Prostate gland (tissue), 2 donors: ENCODE measurements around the gene FEM1A. TPM values are rescaled to one million over a fixed set of nuclear protein-coding genes. Genes with fewer than 3 reads are reported as not detected.
"Not testable (repeated sequence)": the region's sequence is repeated elsewhere in the genome, so short reads cannot be mapped to it uniquely, and the experiment has no call there.

Experiments
- DNase-seq: peaks from one replicate; pipeline ENCODE4 v3.0.0-alpha.2; 2019; ENCODE audit warnings: low spot score
- H3K27ac ChIP-seq, 2 donors: fragments of 200-600 bp; sonication (generic); 2 replicates each; pipeline ENCODE4 v1.5.1; 2017 to 2019
- H3K27me3 ChIP-seq: fragments of 200-600 bp; sonication (generic); replicated peaks from 2 replicates; pipeline ENCODE4 v1.5.1; 2019; ENCODE audit not compliant: insufficient read depth
- H3K36me3 ChIP-seq, 2 donors: fragments of 200-600 bp; sonication (generic); 1 replicate in 1 of 2; 2 replicates in 1 of 2; pipeline versions ENCODE4 v1.5.1 to v1.8.1; 2017 to 2019
- H3K4me1 ChIP-seq: fragments of 200-600 bp; sonication (generic); replicated peaks from 2 replicates; pipeline ENCODE4 v1.5.1; 2019
- H3K4me3 ChIP-seq, 2 donors: fragments of 200-600 bp; sonication (generic); 2 replicates each; pipeline ENCODE4 v1.5.1; 2017 to 2019
- H3K9me3 ChIP-seq: fragments of 200-600 bp; sonication (generic); 2 replicates; pipeline ENCODE4 v1.5.1; 2017
- POLR2A ChIP-seq: fragments of 450-650 bp; IDR thresholded peaks from one replicate; pipeline ENCODE4 v1.6.1; 2016; ENCODE audit warnings: antibody characterized with exemption, mild to moderate bottlenecking
- POLR2AphosphoS5 ChIP-seq: sonication (generic); formaldehyde crosslinking; IDR thresholded peaks from one replicate; pipeline ENCODE4 v1.6.1; 2017; ENCODE audit warnings: antibody characterized with exemption
- WGBS: methylation state at CpG from one replicate; pipeline ENCODE4 v1.1.5; 2018; 5-methylcytosine and 5-hydroxymethylcytosine counted together
- intact Hi-C: fragments of 100-400 bp; cut with DNase I; formaldehyde crosslinking; loops from one replicate; pipeline ENCODE4 v1.14.2; 2022
- total RNA-seq, 2 donors: library from RNA; depleted of rRNA; stranded (reverse); fragments of >200 nt; gene quantifications; one replicate each; pipeline ENCODE4 v1.1.0, GENCODE V29; 2016
- TF ChIP-seq, protein P1 (sequence below), 4 experiments: fragments of 200-600 bp in 2 of 4; fragments of 450-650 bp in 2 of 4; sonication (generic) in 2 of 4; IDR thresholded peaks; 1 replicate in 3 of 4; 2 replicates in 1 of 4; pipeline ENCODE4 v1.5.1; 2016 to 2019; ENCODE audit warnings: antibody characterized with exemption in 4 of 4, mild to moderate bottlenecking in 2 of 4, moderate library complexity in 2 of 4

The FEM1A gene
- total RNA-seq, 2 donors from 2014 or later: 20.7 to 30.4 TPM

DNA sequence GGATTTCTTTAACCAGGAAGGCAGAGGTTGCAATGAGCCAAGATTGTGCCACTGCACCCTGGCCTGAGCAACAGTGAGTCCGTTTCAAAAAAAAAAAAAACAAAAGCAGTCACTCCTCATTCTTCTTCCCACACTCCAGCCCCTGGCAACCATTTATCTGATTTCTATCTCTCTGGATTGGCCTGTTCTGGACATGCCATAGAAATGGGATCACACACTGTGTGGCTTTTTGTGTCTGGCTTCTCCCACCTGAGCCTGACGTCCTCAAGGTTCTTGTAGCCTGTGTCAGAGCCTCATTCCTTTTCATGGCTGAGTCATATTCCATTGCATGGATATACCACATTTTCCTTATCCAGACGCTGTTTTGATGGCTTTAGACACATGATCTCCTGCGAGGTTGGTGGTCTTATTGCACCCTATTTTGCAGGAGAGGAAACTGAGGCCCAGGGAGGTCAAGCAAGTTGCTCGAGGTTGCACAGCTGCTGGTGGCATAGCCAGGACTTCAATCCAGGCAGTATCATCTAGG, 15.8 kb upstream of the FEM1A start:
- Histone ChIP-seq H3K9me3 (no peaks in the 10 kb centered on the region), H3K4me1 (no peaks in the 10 kb centered on the region), H3K27ac (no peak overlapping the region), H3K36me3 (no peaks in the 10 kb centered on the region), H3K27me3 (no peaks in the 10 kb centered on the region), H3K4me3 (no peak overlapping the region)
- no peak for DNase-seq
- intact Hi-C loops: loop anchor here (5.0 kb wide), 1 partner anchor 38 kb away; no protein-coding TSS in a partner anchor
- TF ChIP-seq POLR2AphosphoS5 (no peak), POLR2A (no peak)
- TF ChIP-seq, protein P1, sequence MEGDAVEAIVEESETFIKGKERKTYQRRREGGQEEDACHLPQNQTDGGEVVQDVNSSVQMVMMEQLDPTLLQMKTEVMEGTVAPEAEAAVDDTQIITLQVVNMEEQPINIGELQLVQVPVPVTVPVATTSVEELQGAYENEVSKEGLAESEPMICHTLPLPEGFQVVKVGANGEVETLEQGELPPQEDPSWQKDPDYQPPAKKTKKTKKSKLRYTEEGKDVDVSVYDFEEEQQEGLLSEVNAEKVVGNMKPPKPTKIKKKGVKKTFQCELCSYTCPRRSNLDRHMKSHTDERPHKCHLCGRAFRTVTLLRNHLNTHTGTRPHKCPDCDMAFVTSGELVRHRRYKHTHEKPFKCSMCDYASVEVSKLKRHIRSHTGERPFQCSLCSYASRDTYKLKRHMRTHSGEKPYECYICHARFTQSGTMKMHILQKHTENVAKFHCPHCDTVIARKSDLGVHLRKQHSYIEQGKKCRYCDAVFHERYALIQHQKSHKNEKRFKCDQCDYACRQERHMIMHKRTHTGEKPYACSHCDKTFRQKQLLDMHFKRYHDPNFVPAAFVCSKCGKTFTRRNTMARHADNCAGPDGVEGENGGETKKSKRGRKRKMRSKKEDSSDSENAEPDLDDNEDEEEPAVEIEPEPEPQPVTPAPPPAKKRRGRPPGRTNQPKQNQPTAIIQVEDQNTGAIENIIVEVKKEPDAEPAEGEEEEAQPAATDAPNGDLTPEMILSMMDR (IDR thresholded peaks at IDR 0.05): no peak
- WGBS: 52% methylated on average over 5 of the region's 5 CpGs

DNA sequence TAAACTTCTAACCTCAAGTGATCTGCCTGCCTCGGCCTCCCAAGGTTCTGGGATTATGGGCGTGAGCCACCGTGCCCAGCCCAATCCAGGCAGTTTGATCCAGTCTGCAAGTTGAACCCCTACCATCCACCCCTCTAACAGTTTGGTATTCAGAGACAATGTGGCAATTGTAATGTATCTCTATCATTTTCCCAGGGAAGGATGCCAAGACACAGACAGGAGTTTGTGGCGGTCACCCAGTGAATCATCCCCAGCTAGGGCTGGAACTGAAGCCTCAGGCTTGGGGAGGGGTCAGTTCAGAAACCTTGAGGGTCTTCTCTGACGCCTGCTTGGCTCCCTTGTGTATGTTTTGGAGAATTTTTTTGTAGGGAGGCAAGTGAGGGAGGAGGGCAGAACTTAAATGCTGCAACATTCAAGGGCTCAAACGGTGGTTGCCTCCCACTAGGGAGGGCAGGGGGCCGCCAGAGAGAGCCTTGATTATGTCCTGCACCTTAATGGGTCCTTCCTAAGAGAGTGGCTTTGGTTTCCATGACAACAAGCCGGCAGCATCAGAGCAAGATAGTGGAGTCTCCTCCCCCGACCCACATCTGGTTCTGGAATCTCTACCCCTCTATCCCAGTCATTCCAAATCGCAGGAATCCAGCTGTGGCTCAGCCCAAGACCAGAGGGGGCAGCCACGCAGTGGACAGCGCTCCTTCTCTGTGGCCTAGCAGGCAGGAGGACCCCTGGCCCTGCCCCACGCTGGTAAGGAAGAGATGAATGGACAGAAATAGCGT, 14.9 kb upstream of the FEM1A start:
- no peaks in the 10 kb centered on the region for H3K4me1 ChIP-seq
- H3K4me3 ChIP-seq: no peak overlapping the region
- H3K27me3 ChIP-seq: no peaks in the 10 kb centered on the region
- DNase-seq: no peak
- H3K9me3 ChIP-seq: no peaks in the 10 kb centered on the region
- no peaks in the 10 kb centered on the region for H3K36me3 ChIP-seq
- WGBS: 39% methylated on average over 14 of the region's 14 CpGs
- no peak for TF ChIP-seq POLR2AphosphoS5
- TF ChIP-seq, protein P1 (IDR thresholded peaks at IDR 0.05): no peak
- no peak for TF ChIP-seq POLR2A
- intact Hi-C loops: loop anchor here (5.0 kb wide), 1 partner anchor 39 kb away; no protein-coding TSS in a partner anchor
- no peak overlapping the region for H3K27ac ChIP-seq

DNA sequence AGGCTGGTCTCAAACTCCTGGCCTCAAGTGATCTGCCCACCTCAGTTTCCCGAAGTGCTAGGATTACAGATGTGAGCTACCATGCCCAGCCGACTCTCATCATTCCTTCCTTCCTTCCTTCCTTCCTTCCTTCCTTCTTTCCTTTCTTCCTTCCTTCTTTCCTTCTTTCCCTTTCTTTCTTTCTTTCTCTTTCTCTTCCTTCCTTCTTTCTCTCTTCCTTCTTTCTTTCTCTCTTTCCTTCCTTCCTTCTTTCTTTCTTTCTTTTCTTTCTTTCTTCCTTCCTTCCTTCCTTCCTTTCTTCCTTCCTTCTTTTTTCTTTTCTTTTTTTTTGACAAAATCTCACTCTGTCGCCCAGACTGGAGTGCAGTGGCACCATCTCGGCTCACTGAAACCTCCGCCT, 13.4 kb upstream of the FEM1A start:
- H3K4me3 ChIP-seq, H3K36me3 ChIP-seq, H3K27me3 ChIP-seq, DNase-seq, H3K4me1 ChIP-seq, H3K9me3 ChIP-seq, H3K27ac ChIP-seq: not testable (repeated sequence)
- WGBS: 90% methylated on average over 5 of the region's 5 CpGs
- intact Hi-C loops: loop anchor here (5.0 kb wide), 1 partner anchor 41 kb away; no protein-coding TSS in a partner anchor

GRCh38 chr19:4780860-4781259, 10.7 kb upstream of the FEM1A start:
- H3K9me3 ChIP-seq: no peaks in the 10 kb centered on the region
- no peaks in the 10 kb centered on the region for H3K36me3 ChIP-seq
- H3K27ac ChIP-seq: no peak overlapping the region
- WGBS: 72% methylated on average over 6 of the region's 6 CpGs
- intact Hi-C loops: no loop called here
- no peak for DNase-seq
- no peak overlapping the region for H3K4me3 ChIP-seq
- TF ChIP-seq POLR2AphosphoS5 (no peak), POLR2A (no peak)
- TF ChIP-seq, protein P1 (IDR thresholded peaks at IDR 0.05): no peak
- H3K4me1 ChIP-seq: no peaks in the 10 kb centered on the region
- H3K27me3 ChIP-seq: no peaks in the 10 kb centered on the region

GRCh38 chr19:4781801-4782200, 9.7 kb upstream of the FEM1A start:
- TF ChIP-seq, protein P1 (IDR thresholded peaks at IDR 0.05): no peak
- TF ChIP-seq POLR2A (no peak), POLR2AphosphoS5 (no peak)
- no peaks in the 10 kb centered on the region for H3K36me3 ChIP-seq
- no peak overlapping the region for H3K27ac ChIP-seq
- WGBS: 53% methylated on average over 3 of the region's 3 CpGs
- intact Hi-C loops: no loop called here
- no peaks in the 10 kb centered on the region for H3K4me1 ChIP-seq
- DNase-seq: no peak
- no peak overlapping the region for H3K4me3 ChIP-seq
- H3K27me3 ChIP-seq: no peaks in the 10 kb centered on the region
- no peaks in the 10 kb centered on the region for H3K9me3 ChIP-seq

- intact Hi-C loops, H3K27me3 ChIP-seq, DNase-seq, H3K27ac ChIP-seq, H3K36me3 ChIP-seq, H3K4me3 ChIP-seq, H3K4me1 ChIP-seq, H3K9me3 ChIP-seq: not testable (repeated sequence)
- WGBS: 88% methylated on average over 5 of the region's 6 CpGs
Measured at GRCh38 chr19:4786412-4787016, 5.0 kb upstream of the FEM1A start.

DNA sequence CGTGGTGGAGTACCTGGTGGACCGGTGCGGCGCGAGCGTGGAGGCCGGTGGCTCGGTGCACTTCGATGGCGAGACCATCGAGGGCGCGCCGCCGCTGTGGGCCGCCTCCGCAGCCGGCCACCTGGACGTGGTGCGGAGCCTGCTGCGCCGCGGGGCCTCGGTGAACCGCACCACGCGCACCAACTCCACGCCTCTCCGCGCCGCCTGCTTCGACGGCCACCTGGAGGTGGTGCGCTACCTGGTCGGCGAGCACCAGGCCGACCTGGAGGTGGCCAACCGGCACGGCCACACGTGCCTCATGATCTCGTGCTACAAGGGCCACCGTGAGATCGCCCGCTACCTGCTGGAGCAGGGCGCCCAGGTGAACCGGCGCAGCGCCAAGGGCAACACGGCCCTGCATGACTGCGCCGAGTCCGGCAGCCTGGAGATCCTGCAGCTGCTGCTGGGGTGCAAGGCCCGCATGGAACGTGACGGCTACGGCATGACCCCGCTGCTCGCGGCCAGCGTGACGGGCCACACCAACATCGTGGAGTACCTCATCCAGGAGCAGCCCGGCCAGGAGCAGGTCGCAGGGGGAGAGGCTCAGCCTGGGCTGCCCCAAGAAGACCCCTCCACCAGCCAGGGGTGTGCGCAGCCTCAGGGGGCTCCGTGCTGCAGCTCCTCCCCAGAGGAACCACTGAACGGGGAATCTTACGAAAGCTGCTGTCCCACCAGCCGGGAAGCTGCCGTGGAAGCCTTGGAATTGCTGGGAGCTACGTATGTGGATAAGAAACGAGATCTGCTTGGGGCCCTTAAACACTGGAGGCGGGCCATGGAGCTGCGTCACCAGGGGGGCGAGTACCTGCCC, 708 bp downstream of the FEM1A start:
- DNase-seq, H3K27me3 ChIP-seq, H3K9me3 ChIP-seq, H3K36me3 ChIP-seq: not testable (repeated sequence)
- H3K4me3 ChIP-seq: peak overlapping the region; percentile 92 to 94
- WGBS: 20% methylated on average over 16 of the region's 75 CpGs
- H3K4me1 ChIP-seq: peaks cover 21% of the 10 kb centered on the region
- intact Hi-C loops: loop anchor here (5.0 kb wide), 1 partner anchor 60 kb away; no protein-coding TSS in a partner anchor
- peak overlapping the region; percentile 89 to 90 for H3K27ac ChIP-seq
